Natural killer cell (primary cell): ENCODE measurements around the gene AKNAD1. TPM values are rescaled to one million over a fixed set of nuclear protein-coding genes. Genes with fewer than 3 reads are reported as not detected.

Experiments
- ATAC-seq, 3 donors: fragments of 150-1000 bp in 2 of 3; fragments of 200-7000 bp in 1 of 3; cut with Tn5 transposase; 1 replicate in 1 of 3; 2 replicates in 2 of 3; pipeline ENCODE4 v1.10.0; 2021; ENCODE audit warnings: mild to moderate bottlenecking in 2 of 3, moderate library complexity in 2 of 3
- DNase-seq, 2 donors: peaks; one replicate each; pipeline versions ENCODE4 v3.0.0 to v3.0.0-alpha.2; 2013 to 2021; ENCODE audit warnings: mixed read lengths in 1 of 2
- H3K27ac ChIP-seq: one replicate; pipeline ENCODE4 v1.5.1; 2013; ENCODE audit warnings: mild to moderate bottlenecking, low read length
- H3K27me3 ChIP-seq: one replicate; pipeline ENCODE4 v1.6.1; 2013; ENCODE audit warnings: low read length; ENCODE audit not compliant: control insufficient read depth, insufficient read depth
- H3K36me3 ChIP-seq: one replicate; pipeline ENCODE4 v1.6.1; 2013; ENCODE audit warnings: low read length; ENCODE audit not compliant: control insufficient read depth, insufficient read depth
- H3K4me1 ChIP-seq: one replicate; pipeline ENCODE4 v1.6.1; 2013; ENCODE audit warnings: low read length; ENCODE audit not compliant: control insufficient read depth, insufficient read depth
- H3K4me3 ChIP-seq: one replicate; pipeline ENCODE4 v1.5.1; 2013; ENCODE audit warnings: low read length
- H3K9me3 ChIP-seq: one replicate; pipeline ENCODE4 v1.6.1; 2013; ENCODE audit warnings: low read length; ENCODE audit not compliant: control insufficient read depth, insufficient read depth
- H3K27ac Mint-ChIP-seq, 2 donors: one replicate each; pipeline ENCODE4 v1.8.0; 2022; ENCODE audit warnings: mild to moderate bottlenecking in 2 of 2, mixed read lengths in 2 of 2, moderate library complexity in 1 of 2
- H3K27me3 Mint-ChIP-seq, 2 donors: one replicate each; pipeline ENCODE4 v1.8.0; 2022; ENCODE audit warnings: low read depth in 2 of 2, mixed read lengths in 2 of 2
- H3K36me3 Mint-ChIP-seq: one replicate; pipeline ENCODE4 v1.8.0; 2022; ENCODE audit warnings: mixed read lengths
- H3K4me1 Mint-ChIP-seq, 2 donors: one replicate each; pipeline ENCODE4 v1.8.0; 2022; ENCODE audit warnings: mixed read lengths in 2 of 2
- H3K4me3 Mint-ChIP-seq: one replicate; pipeline ENCODE4 v1.8.0; 2022; ENCODE audit warnings: mild to moderate bottlenecking, moderate library complexity, mixed read lengths
- H3K9me3 Mint-ChIP-seq, 2 donors: one replicate each; pipeline ENCODE4 v1.8.0; 2022; ENCODE audit warnings: mixed read lengths in 2 of 2
- CTCF ChIP-seq: fragments of 200-600 bp; IDR thresholded peaks from one replicate; pipeline ENCODE4 v1.8.0; 2022; ENCODE audit warnings: antibody characterized with exemption
- WGBS: methylation state at CpG from one replicate; pipeline ENCODE4 v1.1.7; 2013; ENCODE audit warnings: missing lambda C conversion rate; ENCODE audit not compliant: insufficient coverage; 5-methylcytosine and 5-hydroxymethylcytosine counted together
- intact Hi-C: fragments of 100-400 bp; cut with micrococcal nuclease; formaldehyde crosslinking; loops from one replicate; pipeline ENCODE4 v1.14.2; 2022
- total RNA-seq, 4 donors: library from RNA; stranded (reverse); fragments of 120-200 nt in 1 of 4; gene quantifications; one replicate each; pipeline versions ENCODE4 v1.2.3 to v1.2.4, GENCODE V29; 2013 to 2022

AKNAD1 gene
- total RNA-seq, 3 donors from 2014 or later (not counting 1 experiment from before 2014, with no cell fraction given): not detected

- Mint-ChIP-seq H3K4me1 (no peaks in the 10 kb centered on the region), H3K36me3 (no peaks in the 10 kb centered on the region), H3K27me3 (no peaks in the 10 kb centered on the region), H3K27ac (no peak overlapping the region), H3K9me3 (no peaks in the 10 kb centered on the region), H3K4me3 (no peak overlapping the region)
- ATAC-seq: no peak
- no peaks in the 10 kb centered on the region for H3K4me1 ChIP-seq
- H3K27me3 ChIP-seq: no peaks in the 10 kb centered on the region
- DNase-seq: no peak
- WGBS: 92% methylated on average over 9 of the region's 10 CpGs
- no peak overlapping the region for H3K27ac ChIP-seq
- no peak overlapping the region for H3K4me3 ChIP-seq
- intact Hi-C loops: loop anchor here (10.0 kb wide), 1 partner anchor 382 kb away; no protein-coding TSS in a partner anchor
- H3K36me3 ChIP-seq: no peaks in the 10 kb centered on the region
- H3K9me3 ChIP-seq: no peaks in the 10 kb centered on the region
- no peak for TF ChIP-seq CTCF
Measured at GRCh38 chr1:108896146-108897145, 39.6 kb upstream of the AKNAD1 start.

GRCh38 chr1:108893141-108893530 lies 36.2 kb upstream of the AKNAD1 start:
- Mint-ChIP-seq H3K4me3 (no peak overlapping the region), H3K9me3 (no peaks in the 10 kb centered on the region), H3K36me3 (no peaks in the 10 kb centered on the region), H3K27ac (no peak overlapping the region), H3K4me1 (no peaks in the 10 kb centered on the region), H3K27me3 (no peaks in the 10 kb centered on the region)
- Histone ChIP-seq H3K27ac (no peak overlapping the region), H3K4me1 (no peaks in the 10 kb centered on the region), H3K27me3 (no peaks in the 10 kb centered on the region), H3K4me3 (no peak overlapping the region), H3K9me3 (no peaks in the 10 kb centered on the region), H3K36me3 (no peaks in the 10 kb centered on the region)
- no peak for ATAC-seq
- no peak for DNase-seq
- 100% methylated on average over 2 of the region's 4 CpGs for WGBS
- intact Hi-C loops: loop anchor here (10.0 kb wide), 1 partner anchor 378 kb away; no protein-coding TSS in a partner anchor
- no peak for TF ChIP-seq CTCF

- TF ChIP-seq CTCF: no peak
- H3K9me3 ChIP-seq: no peaks in the 10 kb centered on the region
- Mint-ChIP-seq H3K27ac (no peak overlapping the region), H3K4me3 (no peak overlapping the region), H3K36me3 (no peaks in the 10 kb centered on the region), H3K27me3 (no peaks in the 10 kb centered on the region), H3K9me3 (no peaks in the 10 kb centered on the region), H3K4me1 (no peaks in the 10 kb centered on the region)
- H3K27ac ChIP-seq: no peak overlapping the region
- H3K27me3 ChIP-seq: no peaks in the 10 kb centered on the region
- H3K4me3 ChIP-seq: no peak overlapping the region
- H3K36me3 ChIP-seq: no peaks in the 10 kb centered on the region
- intact Hi-C loops: loop anchor here (10.0 kb wide), 1 partner anchor 378 kb away; no protein-coding TSS in a partner anchor
- ATAC-seq (no peak), DNase-seq (no peak)
- no peaks in the 10 kb centered on the region for H3K4me1 ChIP-seq
- 84% methylated on average over 2 of the region's 3 CpGs for WGBS
Measured at GRCh38 chr1:108892356-108893140, 35.7 kb upstream of the AKNAD1 start.
